Measurements from ENCODE around the gene UPF2.
"Not testable (repeated sequence)": the region's sequence is repeated elsewhere in the genome, so short reads cannot be mapped to it uniquely, and the experiment has no call there.

Gene UPF2

GRCh38 chr10:12042797-12043651 lies at the start of gene UPF2:
UPF2 (minus strand) TSS chr10:12042809; CDS start chr10:12035423, 7,386 bp downstream.
- DNase-seq (ENCODE audit: low read depth in 2 of 2), result peak; percentile 95 to 96

- DNase-seq (ENCODE audit: low read depth in 2 of 2), result no peak
Measured at GRCh38 chr10:12091421-12091820, 48.8 kb upstream of the UPF2 start.

DNA sequence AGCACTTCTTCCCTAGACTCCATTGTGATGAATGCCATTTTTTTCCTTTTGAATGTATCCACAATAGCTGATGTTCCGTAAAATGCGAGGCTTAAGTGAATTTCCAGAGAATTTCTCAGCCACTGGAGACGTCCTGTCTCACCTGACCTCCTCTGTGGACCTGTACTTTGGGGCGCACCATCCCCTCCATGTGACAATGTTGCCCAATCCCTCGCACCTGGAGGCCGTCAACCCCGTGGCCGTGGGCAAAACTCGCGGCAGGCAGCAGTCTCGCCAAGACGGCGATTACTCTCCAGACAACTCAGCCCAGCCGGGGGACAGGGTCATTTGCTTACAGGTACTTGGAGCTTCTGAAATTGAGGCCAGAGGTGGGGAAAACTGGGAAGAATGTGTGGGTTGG lies 46.3 kb upstream of the UPF2 start:
- no peak for DNase-seq (ENCODE audit: low read depth in 2 of 2)

DNA sequence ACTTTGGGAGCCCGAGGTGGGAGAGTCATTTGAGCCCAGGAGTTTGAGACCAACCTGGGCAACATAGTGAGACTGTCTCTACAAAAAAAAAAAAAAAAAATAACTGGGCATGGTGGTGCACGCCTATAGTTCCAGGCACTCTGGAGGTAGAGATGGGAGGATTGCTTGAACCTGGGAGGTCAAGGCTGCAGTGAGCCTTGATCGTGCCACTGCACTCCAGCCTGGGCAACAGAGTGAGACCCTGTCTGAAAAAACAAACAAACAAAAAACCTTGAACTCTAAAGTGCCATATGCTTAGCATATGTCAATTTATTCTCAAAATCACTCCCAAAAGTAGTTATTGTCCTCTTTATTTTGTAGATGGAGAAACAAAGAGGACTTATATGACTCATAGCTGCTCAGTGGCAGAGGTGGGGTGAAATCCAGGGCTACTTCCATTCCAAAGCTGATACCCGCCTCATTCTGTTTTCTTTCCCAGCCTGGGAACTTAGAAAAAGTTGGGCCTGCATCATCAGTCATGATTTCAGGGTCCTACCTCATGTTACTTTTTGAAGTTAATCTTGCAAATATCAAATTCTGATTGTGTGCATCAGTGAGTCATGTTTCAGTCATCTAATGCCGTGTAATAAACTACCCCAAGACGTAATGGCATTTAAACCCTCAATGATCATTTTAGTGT lies 39.4 kb upstream of the UPF2 start:
- no peak for DNase-seq (ENCODE audit: low read depth in 2 of 2)

- no peak for DNase-seq (ENCODE audit: low read depth in 2 of 2)
Measured at GRCh38 chr10:12081470-12081869, 38.9 kb upstream of the UPF2 start.

DNA sequence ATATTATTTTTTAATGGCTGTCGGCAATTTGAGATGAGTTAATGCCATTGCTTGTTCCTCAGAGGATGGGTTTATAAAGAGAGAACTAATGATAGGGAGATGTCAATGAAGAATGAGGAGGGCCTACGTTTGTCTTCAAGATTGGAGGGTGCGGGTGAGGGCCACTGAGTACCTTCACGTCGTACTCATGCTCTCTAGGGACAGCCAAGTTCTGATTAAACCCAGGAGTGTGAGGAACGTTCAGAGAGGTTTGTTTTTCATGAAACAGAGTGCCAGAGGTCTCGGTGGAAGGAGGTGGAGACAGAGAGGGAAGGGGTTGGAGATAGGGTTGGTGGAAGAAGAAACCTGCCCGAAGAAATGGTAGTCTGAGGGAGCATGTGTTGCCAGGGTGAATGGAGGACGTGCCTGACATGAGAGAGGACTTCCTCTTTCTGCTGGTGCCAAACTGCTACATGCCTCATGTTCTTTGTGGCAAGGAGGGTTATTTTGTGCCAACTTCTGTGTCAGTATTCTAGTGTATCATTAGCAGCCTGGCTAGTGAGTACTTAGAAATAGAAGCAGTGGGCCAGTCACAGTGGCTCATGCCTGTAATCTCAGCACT lies 35.1 kb upstream of the UPF2 start:
- DNase-seq (ENCODE audit: low read depth in 2 of 2), result no peak

DNA sequence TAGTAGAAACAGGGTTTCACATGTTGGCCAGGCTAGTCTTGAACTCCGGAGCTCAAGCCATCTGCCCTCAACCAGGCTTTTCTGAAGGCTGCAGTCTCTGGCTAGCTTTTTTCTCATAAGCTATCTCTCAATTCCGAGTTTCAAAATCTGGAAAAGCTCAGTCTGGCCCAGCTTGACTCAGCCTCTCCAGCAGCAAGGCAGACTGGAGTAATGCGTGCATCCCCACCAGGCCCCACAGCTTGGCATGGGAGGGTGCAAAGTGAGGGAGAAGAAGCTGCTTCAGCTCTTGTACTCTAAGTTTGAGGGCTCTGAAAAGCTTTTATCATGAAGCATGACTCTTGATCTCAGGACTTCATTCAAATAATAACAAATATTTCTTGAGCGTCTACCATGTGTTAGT lies 30.9 kb upstream of the UPF2 start:
- no peak for DNase-seq (ENCODE audit: low read depth in 2 of 2)

DNA sequence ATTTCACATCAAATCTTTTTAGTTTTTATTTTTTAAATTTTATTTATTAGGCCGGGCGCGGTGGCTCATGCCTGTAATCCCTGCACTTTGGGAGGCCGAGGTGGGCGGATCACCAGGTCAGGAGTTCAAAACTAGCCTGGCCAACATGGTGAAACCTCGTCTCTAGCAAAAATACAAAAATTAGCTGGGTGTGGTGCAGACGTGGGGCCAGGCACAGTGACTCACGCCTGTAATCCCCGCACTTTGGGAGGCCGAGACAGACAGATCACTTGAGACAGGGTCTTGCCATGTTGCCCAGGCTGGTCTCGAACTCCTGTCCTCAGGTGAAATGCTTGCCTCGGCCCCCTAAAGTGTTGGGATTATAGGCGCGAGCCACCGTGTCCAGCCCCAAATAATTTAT lies 28.8 kb upstream of the UPF2 start:
- DNase-seq (ENCODE audit: low read depth in 2 of 2), result not testable (repeated sequence)

DNA sequence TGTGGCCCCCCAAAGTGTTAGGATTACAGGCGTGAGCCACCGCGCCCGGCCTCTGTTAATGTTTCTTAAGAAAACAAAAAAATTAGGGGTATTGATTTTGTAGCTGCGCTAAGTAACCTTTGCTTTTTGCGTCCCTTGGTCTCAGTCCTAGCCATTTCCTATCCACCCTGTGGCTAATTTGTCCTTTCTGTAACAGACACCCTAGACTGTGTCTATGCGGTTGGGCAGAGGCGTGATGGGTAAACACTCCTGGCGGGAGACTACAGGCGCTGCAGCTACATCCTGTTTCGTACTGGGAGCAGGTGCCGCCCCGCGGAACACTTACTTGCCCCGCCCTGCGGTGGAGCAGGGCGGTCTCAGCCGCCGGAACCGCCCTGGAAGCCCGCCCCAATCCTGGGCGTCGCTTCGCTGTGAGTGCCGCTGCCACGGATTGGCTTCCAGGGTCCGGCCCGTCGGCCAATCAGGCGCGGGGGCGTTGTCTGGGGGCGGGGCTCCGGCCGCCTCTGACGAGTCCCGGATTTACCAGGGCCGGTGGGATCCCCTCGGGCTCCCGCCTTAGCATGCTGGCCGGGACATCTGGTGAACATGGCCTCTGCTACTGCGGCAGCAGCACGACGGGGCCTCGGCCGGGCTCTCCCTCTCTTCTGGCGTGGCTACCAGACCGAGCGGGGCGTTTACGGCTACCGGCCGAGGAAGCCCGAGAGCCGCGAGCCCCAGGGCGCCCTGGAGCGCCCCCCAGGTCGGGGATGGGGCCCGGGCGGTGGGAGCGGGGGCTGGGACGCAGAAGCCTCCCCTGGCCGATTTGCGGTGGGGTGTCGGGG lies 26.1 kb upstream of the UPF2 start, which contains the start of gene DHTKD1:
TSS of gene DHTKD1 (plus strand) at position 506 of the 821 bp plus-strand sequence. CDS start at position 586, 80 bp downstream.
- peak; percentile 98 to 99 for DNase-seq (ENCODE audit: low read depth in 2 of 2)

GRCh38 chr10:12067336-12067735 lies 24.7 kb upstream of the UPF2 start:
- no peak for DNase-seq (ENCODE audit: low read depth in 2 of 2)

GRCh38 chr10:12063483-12063818 lies 20.8 kb upstream of the UPF2 start:
- no peak for DNase-seq (ENCODE audit: low read depth in 2 of 2)

GRCh38 chr10:12062754-12063482 lies 20.3 kb upstream of the UPF2 start:
- DNase-seq (ENCODE audit: low read depth in 2 of 2), result no peak

DNA sequence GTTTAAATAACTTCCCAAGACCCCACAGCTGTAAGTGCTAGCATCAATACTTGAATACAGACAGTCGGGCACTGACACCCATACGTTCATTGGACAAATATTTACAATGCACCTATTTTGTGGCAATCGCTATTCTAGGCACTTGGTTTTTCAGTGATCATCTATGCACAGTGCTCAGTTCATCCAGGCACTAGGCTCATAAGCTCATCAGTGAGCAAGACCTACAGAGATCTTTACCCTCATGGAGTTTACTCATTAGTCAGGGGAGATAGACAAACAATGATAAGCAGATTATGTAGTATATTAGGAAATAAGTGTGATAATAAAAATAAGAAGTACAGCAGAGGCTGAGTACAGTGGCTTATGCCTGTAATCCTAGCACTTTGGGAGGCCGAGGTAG lies 18.5 kb upstream of the UPF2 start:
- no peak for DNase-seq (ENCODE audit: low read depth in 2 of 2)

DNA sequence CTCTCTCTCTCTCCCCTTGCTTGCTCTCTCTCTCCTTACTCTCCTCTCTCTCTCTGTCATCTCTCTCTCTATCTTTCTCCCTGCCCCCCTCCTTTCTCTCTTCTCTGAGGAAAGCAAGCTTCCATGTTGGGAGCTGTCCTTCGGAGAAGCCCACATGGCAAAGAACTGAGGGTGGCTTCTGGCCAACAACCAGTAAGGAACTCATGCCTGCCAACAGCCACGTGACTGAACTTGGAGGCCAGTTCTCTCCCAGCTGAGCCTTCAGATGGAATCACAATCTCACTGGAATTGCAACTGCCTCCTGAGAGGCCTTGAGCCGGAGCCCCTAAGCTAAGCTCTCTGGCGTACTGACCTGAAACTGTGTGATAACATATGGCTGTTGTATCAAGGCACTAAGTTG lies 14.1 kb upstream of the UPF2 start:
- DNase-seq (ENCODE audit: low read depth in 2 of 2), result no peak

GRCh38 chr10:12055732-12056131 lies 13.1 kb upstream of the UPF2 start:
- no peak for DNase-seq (ENCODE audit: low read depth in 2 of 2)

- no peak for DNase-seq (ENCODE audit: low read depth in 2 of 2)
Measured at GRCh38 chr10:12051241-12051640, 8.6 kb upstream of the UPF2 start.

DNA sequence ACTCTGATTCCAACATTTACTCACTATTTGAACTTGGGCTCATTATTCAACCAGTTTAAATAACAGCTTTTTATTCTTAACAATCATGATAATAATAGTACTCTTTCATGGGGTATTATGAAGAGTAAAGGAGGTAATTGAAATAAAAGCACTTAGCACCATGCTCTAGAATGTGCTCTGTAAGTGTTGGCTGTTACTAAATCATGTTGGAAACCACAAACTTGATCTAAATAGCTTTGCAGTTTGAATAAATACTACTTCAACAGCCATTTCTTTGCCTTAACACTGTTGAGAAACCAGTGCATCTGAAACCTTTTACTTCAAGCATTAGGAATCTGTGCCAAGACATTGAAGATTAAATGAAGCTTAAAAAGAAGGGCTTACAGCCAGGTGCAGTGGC lies 7.9 kb upstream of the UPF2 start:
- DNase-seq (ENCODE audit: low read depth in 2 of 2), result no peak

DNA sequence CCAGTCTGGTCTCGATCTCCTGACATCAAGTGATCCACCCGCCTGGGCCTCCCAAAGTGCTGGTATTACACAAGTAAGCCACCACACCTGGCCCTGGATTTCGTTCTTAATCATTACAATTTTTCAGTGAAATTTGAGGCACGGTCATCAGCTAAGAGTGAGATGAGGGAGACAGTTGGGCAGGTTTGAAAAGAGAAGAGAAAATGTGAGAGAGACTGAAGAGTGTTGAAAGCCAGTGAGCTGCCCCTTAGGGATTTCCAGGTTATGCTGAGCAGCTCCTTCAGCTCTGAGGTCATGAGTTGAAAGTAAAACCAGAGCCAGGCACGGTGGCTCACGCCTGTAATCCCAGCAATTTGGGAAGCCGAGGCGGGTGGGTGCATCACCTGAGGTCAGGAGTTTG lies 5.9 kb upstream of the UPF2 start:
- no peak for DNase-seq (ENCODE audit: low read depth in 2 of 2)

- no peak for DNase-seq (ENCODE audit: low read depth in 2 of 2)
Measured at GRCh38 chr10:12045596-12045995, 3.0 kb upstream of the UPF2 start.

- peak in 1 of 2 experiments; percentile 18 for DNase-seq (ENCODE audit: low read depth in 2 of 2)
Measured at GRCh38 chr10:12042409-12042796, 206 bp downstream of the UPF2 start.

GRCh38 chr10:12041766-12042408 lies 722 bp downstream of the UPF2 start:
- DNase-seq (ENCODE audit: low read depth in 2 of 2), result peak; percentile 8 to 32
